NCI-H748 (cell line): ENCODE data around the gene PIK3C2G.
A peak's percentile ranks its signal among the peaks of the same experiment; 100 is the strongest.

Source experiments
- DNase-seq: peaks from one replicate; lab custom pipeline; 2025; ENCODE audit not compliant: unreplicated experiment; lab: John Stamatoyannopoulos, UW

PIK3C2G gene

DNA sequence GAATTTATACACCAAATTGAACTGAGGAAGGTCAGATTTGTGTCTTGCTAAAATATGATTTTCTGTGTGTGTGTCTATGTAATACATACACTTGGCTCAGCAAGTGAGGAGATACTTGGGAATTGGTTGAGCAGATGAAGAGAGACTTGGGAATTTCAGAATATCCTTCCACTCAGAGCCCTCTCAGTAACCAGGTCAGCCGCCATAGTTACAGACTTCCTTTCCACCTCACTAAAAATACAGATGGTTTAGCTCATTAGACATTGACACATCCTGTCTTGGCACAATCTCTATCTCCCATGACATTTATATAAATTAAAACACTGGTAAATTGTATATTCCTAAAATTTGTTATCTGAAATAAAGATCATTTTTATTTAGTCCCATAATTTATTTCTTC, 15.9 kb downstream of the PIK3C2G start:
- no peak for DNase-seq

DNA sequence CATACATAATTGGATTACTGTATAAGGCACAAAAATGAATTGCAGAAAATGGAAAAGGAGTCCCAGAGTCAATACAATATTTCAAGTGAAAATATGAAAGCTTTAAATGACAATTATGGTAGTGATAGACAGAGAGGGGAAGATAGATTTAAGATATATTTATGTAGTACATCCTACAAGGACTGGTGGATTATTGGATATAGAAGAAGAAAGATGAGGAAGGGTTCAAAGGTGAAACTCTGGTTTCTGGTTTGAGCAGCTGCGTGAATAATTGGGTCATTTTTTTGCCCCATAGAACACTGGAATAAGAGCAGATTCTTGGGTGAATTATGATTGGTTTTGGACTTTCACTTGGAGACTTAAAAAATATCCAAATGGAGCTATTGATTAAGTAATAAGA, 19.4 kb downstream of the PIK3C2G start:
- no peak for DNase-seq

DNA sequence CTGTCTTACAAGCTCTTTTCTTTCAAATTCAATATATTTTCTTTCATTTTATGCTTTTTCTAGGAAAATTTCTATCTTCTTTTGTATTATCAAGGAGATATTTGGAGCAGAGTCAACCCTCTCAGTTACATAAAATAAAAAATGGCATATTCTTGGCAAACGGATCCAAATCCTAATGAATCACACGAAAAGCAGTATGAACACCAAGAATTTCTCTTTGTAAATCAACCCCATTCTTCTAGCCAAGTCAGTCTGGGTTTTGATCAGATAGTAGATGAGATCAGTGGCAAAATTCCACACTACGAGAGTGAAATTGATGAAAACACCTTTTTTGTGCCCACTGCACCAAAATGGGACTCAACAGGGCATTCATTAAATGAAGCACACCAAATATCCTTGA, 20.6 kb downstream of the PIK3C2G start:
- no peak for DNase-seq

DNA sequence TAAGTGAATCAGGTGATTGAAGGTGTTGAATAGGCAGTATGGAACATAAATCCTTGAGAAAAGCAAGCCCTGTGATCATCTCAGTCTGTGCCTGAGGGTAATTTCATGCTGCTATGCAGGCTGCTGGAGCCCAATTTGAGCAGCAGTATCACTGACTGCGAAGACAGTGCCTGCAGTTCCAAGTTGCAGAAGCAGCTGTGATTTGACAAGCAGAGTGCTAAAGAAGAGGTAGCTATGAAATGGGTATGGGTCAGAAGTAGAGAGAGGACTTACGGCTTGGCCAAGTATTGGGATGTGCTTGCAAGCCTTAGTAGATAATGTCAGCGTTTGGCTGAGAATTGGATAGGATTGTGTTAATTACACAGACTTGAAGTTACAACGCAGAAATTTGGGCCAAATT, 22.5 kb downstream of the PIK3C2G start:
- DNase-seq, result peak; percentile 4

DNA sequence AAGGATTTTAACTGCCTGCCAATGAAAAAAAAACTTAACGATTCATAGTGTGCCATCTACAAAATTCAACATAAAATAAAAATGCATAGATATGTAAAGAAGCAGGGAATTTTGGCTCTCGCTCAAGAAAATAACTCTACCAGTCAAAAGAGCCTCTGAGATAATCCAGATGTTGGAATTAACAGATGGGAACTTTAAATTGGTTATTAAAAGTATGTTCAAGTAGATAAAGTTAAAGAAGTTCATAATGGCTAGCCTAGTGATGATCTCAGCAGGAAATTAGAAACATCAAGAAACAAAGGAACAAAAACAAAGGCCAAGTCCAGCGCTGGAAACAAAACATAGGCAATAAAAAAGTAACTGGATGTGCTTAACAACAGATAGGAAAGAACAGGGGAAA, 23.1 kb downstream of the PIK3C2G start:
- DNase-seq, result no peak

DNA sequence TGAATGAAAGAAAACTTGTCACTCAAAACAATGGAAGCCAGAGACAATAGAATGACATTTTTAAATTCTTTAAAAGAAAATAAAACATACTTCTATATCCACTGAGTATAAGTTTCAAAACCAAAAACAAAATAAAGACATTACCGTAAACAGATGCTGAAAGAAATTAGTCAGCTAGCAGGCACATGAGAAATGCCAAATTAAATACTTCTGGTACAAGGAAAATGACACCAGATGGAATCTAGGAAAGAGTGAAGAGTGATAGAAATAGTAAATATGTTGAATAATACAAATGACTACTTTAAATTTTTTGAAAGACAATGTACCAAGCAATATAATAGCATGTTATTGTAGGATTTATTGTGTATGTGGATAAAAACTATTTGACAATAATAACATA, 23.8 kb downstream of the PIK3C2G start:
- no peak for DNase-seq

DNA sequence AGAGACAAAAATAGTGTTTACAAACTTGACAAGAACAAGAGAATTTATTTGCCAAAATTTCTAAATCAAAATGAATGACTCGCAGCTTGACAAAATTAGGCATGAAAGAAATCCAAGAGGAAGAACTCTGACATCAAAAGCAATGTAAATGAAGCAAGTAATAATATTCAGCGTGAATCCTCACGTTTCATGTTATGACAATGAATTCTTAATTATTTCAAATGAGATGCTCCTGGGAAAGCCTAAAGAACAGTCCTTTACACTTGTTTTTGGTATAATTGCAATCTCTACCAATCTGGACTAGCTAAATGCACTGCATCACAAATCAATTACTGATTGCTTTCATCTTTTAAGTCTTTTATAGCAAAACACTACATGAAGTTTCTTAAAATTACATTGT, 29.1 kb downstream of the PIK3C2G start:
- no peak for DNase-seq

DNA sequence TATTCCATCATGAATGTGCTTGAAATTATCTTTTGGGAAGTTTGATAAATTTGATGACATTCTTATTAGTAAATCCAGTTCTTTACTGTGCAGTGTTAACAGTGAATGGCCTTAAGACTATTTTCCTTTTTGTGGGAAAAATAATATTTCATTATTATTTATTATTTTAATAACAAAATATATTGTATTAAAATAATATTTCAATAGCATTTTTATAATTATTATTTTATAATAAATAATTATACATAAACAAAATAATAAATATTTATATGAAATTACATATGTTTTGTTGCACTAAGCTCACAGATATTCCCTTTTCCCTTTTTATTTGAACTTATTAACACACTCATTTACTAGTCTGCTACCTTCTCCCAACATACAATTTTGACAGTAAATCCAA, 33.6 kb downstream of the PIK3C2G start:
- DNase-seq, result no peak

DNA sequence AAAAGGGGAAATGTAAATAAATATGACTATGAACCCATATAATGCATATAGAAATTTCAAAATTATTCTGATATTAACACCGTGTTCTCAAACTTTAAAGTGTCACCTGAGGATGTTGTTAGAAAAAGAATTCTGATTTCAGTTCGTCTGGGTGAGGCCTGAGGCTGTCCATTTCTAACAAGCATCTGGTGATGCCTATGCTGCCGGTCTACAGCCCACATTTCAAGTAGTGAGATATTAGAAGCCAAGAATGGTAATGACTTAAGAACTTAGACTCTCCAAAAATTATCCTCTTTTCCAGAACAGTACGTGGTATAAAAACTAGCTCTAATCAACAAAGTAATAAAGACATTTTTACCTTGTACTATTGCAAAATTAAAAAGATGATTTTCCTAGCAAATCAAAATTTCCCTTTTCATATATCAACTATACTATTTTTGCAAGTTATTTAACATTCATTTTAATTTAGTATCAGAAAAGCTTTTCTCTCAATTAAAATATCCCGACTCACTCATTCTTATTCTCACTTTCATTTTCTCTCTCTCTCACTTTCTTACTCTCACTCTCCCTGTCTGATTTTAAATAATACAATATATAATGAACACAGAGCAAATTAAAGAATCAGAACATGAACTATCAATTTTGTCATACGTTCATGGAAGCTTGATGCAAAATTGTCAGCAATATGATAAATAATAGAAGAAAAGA, 35.0 kb downstream of the PIK3C2G start:
- no peak for DNase-seq

DNA sequence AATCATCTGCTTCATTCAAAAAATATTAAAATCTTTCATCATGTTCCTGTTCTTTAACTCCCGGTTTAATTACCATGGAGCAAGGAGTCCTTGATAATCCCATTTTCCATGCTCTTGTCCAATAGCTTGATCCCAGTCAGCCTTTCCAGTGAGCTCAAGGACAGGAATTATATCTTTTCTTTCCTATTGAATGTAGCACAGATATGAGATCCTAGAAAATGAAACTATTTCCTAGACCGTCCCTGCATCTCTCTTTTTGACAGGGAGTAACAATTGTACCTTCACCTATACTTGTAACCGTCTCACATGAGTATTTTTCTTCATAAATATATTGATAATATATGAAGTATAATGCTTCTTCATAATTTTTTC, 35.6 kb downstream of the PIK3C2G start:
- no peak for DNase-seq

DNA sequence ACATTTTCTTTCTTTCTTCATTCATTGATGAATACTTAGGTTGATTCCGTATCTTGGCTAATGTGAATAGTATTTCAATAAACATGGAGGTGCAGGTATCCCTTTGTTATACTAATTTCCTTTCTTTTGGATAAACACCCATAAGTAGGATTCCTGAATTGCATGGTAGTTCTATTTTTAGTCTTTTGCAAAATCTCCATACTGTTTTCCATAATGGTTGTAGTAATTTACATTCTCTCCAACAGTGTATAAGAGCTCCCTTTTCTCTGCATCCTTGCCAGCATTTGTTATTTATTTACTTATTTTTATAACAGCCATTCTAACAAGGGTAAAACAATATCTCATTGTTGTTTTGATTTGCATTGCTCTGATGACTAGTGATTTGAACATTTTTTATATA, 36.6 kb downstream of the PIK3C2G start:
- DNase-seq, result no peak

DNA sequence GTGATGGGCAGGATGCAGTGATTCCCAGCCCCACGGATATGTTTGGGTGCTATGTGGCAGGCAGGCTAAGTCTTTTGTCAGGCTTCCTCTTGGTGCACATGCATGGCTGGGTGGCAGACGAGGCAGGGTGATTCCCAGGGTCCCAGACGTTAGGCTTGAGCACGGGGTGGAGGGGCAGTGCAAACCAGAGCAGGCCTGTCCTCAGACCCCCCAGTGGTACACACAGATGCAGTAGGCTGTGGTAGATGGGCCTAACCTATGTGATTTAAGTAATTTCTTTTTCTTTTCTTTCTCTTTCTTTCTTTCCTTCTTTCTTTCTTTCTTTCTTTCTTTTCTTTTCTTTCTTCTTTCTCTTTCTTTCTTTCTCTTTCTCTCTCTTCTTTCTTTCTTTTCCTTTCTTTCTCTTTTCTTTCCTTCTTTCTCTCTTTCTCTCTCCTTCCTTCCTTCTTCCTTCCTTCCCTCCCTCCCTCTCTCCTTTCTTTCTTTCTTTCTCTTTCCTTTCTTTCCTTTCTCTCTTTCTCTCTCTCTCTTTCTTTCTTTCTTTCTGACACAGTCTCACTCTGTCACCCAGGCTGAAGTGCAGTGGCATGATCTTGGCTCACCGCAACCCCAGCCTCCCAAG, 41.6 kb downstream of the PIK3C2G start:
- DNase-seq, result no peak

DNA sequence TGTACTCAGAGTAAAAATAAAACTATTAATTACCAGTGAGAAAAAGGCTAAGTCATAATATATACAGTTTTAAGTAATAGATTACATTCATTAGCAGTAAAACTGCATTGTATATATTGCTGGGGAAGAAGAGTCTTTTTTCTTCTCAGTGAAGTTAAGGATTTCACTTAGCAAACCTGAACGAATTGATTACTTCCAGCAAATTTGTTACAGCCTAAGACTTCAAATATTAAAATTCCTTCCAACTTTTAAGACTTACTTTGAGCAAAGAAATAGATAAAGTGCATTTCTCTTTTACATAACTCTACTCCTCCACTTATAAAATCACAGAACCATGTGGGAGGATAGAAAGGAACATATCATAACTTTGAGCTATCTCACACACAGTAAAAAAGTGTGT, 43.3 kb downstream of the PIK3C2G start:
- no peak for DNase-seq

DNA sequence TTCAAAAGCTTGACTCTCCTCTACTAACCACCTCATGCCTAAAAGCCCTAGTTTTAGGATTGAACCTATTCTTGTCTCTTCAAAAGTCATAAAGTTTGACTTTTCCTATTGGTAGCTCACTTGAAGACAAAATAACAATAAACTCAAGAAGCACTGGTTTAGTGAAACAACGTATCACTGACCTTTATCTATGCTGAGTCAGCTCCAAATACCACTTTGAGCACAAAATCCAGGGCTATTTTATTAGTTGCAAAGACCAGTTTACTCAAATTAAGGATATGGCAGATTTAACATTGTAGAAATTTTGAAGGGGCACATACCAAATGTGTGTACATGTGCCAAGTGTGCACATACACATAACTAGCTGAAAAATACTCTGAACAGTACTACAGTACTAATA, 45.0 kb downstream of the PIK3C2G start:
- DNase-seq, result no peak

DNA sequence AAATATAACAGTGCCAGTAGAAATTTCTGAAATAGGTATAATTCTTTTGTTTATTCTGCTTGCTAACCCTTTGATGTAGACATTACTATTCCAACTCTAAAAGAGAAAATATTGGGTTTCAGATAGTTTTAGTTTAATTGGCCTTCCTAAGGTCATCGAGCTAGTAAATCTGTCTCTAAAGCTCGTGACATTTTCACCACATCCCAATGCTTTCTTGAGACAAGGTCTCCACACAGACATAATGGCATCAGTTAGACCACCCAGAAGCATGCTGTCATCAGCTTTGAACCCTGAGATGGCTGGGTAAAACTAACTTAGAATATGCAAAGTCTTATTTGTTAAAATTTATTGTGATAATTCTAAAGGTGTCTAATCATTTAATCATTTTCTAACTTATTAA, 52.0 kb downstream of the PIK3C2G start:
- DNase-seq, result no peak

DNA sequence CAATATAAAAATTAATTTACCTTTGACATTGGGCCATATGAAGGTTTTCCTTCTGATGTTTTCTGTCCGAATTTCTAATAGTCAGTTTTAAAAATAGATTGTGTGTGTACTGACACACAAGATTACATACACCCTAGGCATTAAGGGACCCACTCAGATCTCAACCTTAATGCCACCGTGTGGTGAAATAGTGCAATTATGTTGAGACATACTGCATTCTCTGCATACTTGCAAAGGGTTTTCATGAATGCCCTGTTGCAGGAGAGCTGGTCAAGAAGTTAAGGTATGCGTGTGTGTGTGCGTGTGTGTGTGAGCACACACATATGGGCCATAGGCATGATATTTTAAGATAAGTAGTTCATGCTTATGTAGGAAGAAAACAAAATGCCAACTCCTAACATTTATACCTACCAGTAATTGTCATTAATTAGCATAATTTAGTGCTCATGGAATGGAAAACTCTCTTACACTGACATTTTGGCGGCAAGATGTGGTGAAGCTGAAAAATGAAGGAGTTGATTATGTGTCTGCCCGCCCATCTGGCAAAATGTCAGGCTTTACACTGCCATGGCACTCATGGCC, 58.8 kb downstream of the PIK3C2G start:
- DNase-seq, result peak; percentile 47

DNA sequence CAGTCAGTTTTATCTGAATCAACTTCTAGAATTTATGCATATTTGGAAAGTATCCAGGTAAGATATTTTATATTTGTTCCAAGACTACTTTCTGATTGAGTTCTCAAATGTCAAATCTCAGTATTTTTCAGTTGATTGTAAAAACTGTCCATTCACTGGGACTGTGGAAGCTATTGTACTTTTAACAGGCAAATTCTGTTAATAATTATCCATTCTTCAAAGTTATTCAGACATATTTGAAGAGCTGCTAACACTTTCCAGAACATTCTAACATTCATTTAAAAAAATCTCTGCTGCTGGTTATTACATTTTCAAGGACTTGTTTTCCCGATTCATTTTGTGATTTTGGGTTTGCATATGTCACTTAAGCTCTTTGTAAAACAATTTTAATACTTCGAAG, 59.7 kb downstream of the PIK3C2G start:
- DNase-seq, result no peak

DNA sequence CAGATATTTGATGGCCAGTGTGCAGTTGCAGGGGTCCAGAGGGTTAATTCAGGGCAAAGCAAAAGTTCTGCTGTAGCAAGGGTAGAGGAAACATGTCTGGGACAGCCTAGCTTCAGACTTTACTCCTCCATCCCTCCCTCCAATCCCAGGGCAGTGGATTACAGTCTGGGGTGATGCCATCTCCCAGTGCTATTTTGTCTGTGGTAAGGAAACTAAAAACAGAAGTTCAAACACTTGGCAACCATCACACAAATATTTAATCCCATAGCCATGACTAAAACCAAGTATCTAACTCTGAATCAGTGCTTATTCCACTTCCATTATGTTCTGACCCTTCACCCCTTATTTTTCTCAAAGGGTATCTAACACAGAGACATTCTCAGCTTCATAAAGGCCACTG, 61.8 kb downstream of the PIK3C2G start:
- DNase-seq, result no peak

DNA sequence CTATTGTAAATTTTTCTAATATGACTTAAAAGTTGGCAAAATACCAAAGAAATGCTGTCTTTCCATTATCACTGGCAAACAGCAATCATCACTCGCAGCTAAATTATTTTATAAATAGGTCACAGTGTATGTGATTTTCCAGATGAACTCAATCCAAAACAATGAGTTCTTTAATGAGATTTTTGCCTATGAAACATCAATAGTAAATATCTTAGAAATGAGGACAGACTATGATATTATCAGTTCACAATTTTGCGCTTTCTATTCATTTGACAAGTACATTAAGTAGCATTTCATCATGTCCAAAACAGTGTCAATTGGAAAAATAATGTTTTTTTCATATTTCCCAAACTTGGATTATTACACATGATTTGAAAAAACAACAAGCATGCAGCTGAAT, 65.7 kb downstream of the PIK3C2G start:
- DNase-seq, result no peak

DNA sequence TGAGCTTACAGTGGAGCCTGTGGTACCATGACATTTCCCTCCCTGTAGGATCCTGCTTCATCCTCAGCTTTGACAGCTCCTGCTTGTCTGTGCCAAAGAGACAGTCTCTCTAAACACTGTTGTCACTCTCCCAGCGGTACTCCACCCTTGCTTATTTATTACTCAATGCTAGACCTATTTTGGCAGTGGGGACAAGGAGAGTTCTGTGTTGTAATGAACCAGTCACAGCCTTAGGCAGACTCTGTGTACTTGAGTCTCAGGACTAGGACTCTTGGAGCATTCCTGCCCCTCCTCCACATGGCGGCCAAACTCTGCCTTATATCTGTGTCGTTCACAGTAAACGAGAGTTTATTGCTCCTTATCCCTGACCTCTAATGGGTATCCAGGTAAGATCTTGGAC, 70.9 kb downstream of the PIK3C2G start:
- no peak for DNase-seq

DNA sequence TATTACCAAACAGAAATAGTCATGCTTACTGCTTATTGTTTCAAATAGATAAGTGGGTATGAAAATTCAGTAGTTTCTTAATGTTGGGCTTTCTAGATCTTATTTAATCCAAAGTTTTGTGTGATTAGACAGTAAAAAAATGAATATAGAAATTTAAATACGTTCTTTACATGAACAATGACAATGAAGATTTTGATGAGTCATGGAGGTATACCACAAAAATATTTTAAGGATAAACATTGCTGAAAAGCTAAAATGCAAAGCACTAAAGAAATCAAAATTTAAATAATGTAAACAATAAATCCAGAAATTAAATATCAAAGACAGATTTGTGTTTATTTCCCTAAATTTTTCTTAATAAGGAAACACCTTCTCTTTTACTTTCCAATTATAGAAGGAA, 78.3 kb downstream of the PIK3C2G start:
- DNase-seq, result no peak

DNA sequence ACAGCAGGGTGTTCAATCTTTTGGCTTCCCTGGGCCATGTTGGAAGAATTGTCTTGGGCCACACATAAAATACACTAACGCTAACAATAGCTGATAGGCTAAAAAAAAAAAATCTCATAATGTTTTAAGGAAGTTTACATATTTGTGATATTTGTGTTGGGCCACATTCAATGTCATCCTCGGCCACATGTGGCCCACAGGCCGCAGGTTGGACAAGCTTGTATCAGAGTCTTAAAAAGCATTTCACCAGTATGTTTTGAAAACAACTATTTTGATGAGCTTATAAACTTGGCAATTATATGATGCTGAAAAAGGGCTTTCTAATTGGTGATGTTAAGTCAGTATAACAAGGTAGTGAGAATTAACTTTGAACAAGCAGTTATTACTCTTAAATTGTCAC, 78.9 kb downstream of the PIK3C2G start:
- DNase-seq, result no peak

DNA sequence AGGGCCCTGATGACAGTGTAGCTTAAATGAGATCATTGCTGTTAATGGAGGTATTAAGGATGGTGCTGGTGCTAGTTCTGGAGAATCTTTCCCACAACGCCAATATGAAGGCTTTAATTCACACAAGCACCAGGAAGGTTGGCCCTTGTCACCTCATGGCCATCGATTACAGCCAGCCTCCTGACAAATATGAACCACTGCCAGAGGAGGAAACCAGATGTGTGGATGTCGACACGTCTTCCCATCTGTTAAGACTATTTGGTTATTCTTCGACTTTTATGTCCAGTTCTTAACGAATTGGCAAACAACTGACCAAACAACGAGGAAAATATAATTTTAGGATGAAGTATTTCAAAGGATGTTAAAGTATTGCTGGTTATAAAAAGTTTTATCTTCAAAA, 79.5 kb downstream of the PIK3C2G start:
- DNase-seq, result no peak
